Activated B cell treated with CpG ODN at 0.5 μM for 24 hours (primary cell): ENCODE data around the gene DCC. TPM values are rescaled to one million over a fixed set of nuclear protein-coding genes. Genes with fewer than 3 reads are reported as not detected.

ENCODE experiments used
- ATAC-seq: fragments of 200-7000 bp; cut with Tn5 transposase; one replicate; pipeline ENCODE4 v1.10.0; 2021; ENCODE audit warnings: low read depth, mild to moderate bottlenecking, moderate library complexity
- CTCF ChIA-PET: fragments of 350-600 bp; sonication (Branson Sonifier 250); formaldehyde crosslinking; loops from one replicate; lab custom pipeline; 2021; ENCODE audit warnings: antibody characterized with exemption; lab: Charles Lee
- POLR2A ChIA-PET: fragments of 350-600 bp; sonication (Branson Sonifier 250); formaldehyde crosslinking; loops from one replicate; lab custom pipeline; 2021; ENCODE audit warnings: antibody characterized with exemption; lab: Charles Lee
- DNase-seq: peaks from one replicate; pipeline ENCODE4 v3.0.0; 2022
- H3K27ac Mint-ChIP-seq: one replicate; pipeline ENCODE4 v1.8.0; 2020; ENCODE audit warnings: mixed read lengths
- H3K27me3 Mint-ChIP-seq: one replicate; pipeline ENCODE4 v1.8.0; 2021; ENCODE audit warnings: mixed read lengths
- H3K36me3 Mint-ChIP-seq: one replicate; pipeline ENCODE4 v1.8.0; 2021; ENCODE audit warnings: low read depth, mixed read lengths
- H3K4me1 Mint-ChIP-seq: one replicate; pipeline ENCODE4 v1.8.0; 2021; ENCODE audit warnings: mixed read lengths
- H3K4me3 Mint-ChIP-seq: one replicate; pipeline ENCODE4 v1.8.0; 2020; ENCODE audit warnings: mild to moderate bottlenecking, mixed read lengths
- H3K9me3 Mint-ChIP-seq: one replicate; pipeline ENCODE4 v1.8.0; 2020; ENCODE audit warnings: mixed read lengths
- CTCF ChIP-seq: fragments of 200-600 bp; IDR thresholded peaks from one replicate; pipeline ENCODE4 v1.8.0; 2022; ENCODE audit warnings: antibody characterized with exemption, mild to moderate bottlenecking
- intact Hi-C: fragments of 100-400 bp; cut with micrococcal nuclease; formaldehyde crosslinking; loops from one replicate; pipeline ENCODE4 v1.15.1; 2024
- total RNA-seq: library from RNA; stranded (reverse); gene quantifications from 2 replicates; pipeline ENCODE4 v1.2.3, GENCODE V29; 2022

DCC gene
- total RNA-seq, 1 donor from 2014 or later = not detected

GRCh38 chr18:52822160-52822559 is 482.2 kb downstream of the DCC start:
- H3K27me3 Mint-ChIP-seq = no peaks in the 10 kb centered on the region
- H3K4me1 Mint-ChIP-seq = no peaks in the 10 kb centered on the region
- no peak overlapping the region for H3K4me3 Mint-ChIP-seq
- DNase-seq (no peak), ATAC-seq (no peak)
- TF ChIP-seq CTCF = no peak
- POLR2A ChIA-PET = no interaction called here
- no peak overlapping the region for H3K27ac Mint-ChIP-seq
- CTCF ChIA-PET = no interaction called here
- H3K9me3 Mint-ChIP-seq = peaks cover 2% of the 10 kb centered on the region
- no peaks in the 10 kb centered on the region for H3K36me3 Mint-ChIP-seq
- intact Hi-C loops = no loop called here

- CTCF ChIA-PET = no interaction called here
- POLR2A ChIA-PET = no interaction called here
- no peak for DNase-seq
Measured at GRCh38 chr18:52824126-52824525, 484.1 kb downstream of the DCC start.

GRCh38 chr18:52826994-52827393 is 487.0 kb downstream of the DCC start:
- intact Hi-C loops = no loop called here
- Mint-ChIP-seq H3K4me1 (no peaks in the 10 kb centered on the region), H3K27me3 (no peaks in the 10 kb centered on the region), H3K27ac (no peak overlapping the region), H3K4me3 (no peak overlapping the region), H3K9me3 (no peaks in the 10 kb centered on the region), H3K36me3 (no peaks in the 10 kb centered on the region)
- DNase-seq (no peak), ATAC-seq (no peak)
- ChIA-PET CTCF (no interaction called here), POLR2A (no interaction called here)
- no peak for TF ChIP-seq CTCF

More at GRCh38 chr18:52824126-52824525, 484.1 kb downstream of the DCC start:
- Mint-ChIP-seq H3K27ac (no peak overlapping the region), H3K36me3 (no peaks in the 10 kb centered on the region), H3K4me3 (no peak overlapping the region), H3K4me1 (no peaks in the 10 kb centered on the region), H3K9me3 (no peaks in the 10 kb centered on the region), H3K27me3 (no peaks in the 10 kb centered on the region)
- TF ChIP-seq CTCF = no peak
- no peak for ATAC-seq
- intact Hi-C loops = no loop called here

- Mint-ChIP-seq H3K4me1 (no peaks in the 10 kb centered on the region), H3K9me3 (no peaks in the 10 kb centered on the region), H3K36me3 (no peaks in the 10 kb centered on the region), H3K27me3 (no peaks in the 10 kb centered on the region), H3K27ac (no peak overlapping the region), H3K4me3 (no peak overlapping the region)
- DNase-seq (no peak), ATAC-seq (no peak)
- ChIA-PET CTCF (no interaction called here), POLR2A (no interaction called here)
- intact Hi-C loops = no loop called here
- no peak for TF ChIP-seq CTCF
Measured at GRCh38 chr18:52829320-52829719, 489.3 kb downstream of the DCC start.

GRCh38 chr18:52829876-52830405 is 489.9 kb downstream of the DCC start:
- Mint-ChIP-seq H3K4me3 (no peak overlapping the region), H3K27me3 (no peaks in the 10 kb centered on the region), H3K4me1 (no peaks in the 10 kb centered on the region), H3K9me3 (no peaks in the 10 kb centered on the region), H3K36me3 (no peaks in the 10 kb centered on the region), H3K27ac (no peak overlapping the region)
- no peak for ATAC-seq
- CTCF ChIA-PET = no interaction called here
- POLR2A ChIA-PET = no interaction called here
- DNase-seq = no peak
- intact Hi-C loops = no loop called here
- TF ChIP-seq CTCF = no peak
